GM12878 (cell line): Measurements from ENCODE around the gene PYGM. TPM values are rescaled to one million over a fixed set of nuclear protein-coding genes. Genes with fewer than 3 reads are reported as not detected.
A peak's percentile ranks its signal among the peaks of the same experiment; 100 is the strongest.

Source experiments
- EGR1 ChIP-seq, 2 experiments: IDR thresholded peaks; 1 replicate in 1 of 2; 2 replicates in 1 of 2; pipeline ENCODE4 v1.6.1; 2011 to 2012; ENCODE audit warnings: low read depth in 2 of 2, low read length in 2 of 2, borderline replicate concordance in 1 of 2, mild to moderate bottlenecking in 1 of 2, moderate library complexity in 1 of 2
- FOXK2 ChIP-seq: fragments of 450-650 bp; IDR thresholded peaks from 2 replicates; pipeline ENCODE4 v1.6.1; 2017; ENCODE audit warnings: mild to moderate bottlenecking, moderate library complexity
- GABPA ChIP-seq: IDR thresholded peaks from 2 replicates; pipeline ENCODE4 v1.6.1; 2014; ENCODE audit warnings: antibody characterized with exemption, low read depth, mild to moderate bottlenecking, inconsistent platforms
- HCFC1 ChIP-seq: fragments of 150-350 bp; IDR thresholded peaks from 2 replicates; pipeline ENCODE4 v1.6.1; 2014; ENCODE audit warnings: low read length
- HDGF ChIP-seq: fragments of 450-650 bp; IDR thresholded peaks from 2 replicates; pipeline ENCODE4 v1.6.1; 2016; ENCODE audit warnings: antibody characterized with exemption
- IKZF1 ChIP-seq: fragments of 450-650 bp; conservative IDR thresholded peaks from 2 replicates; pipeline ENCODE4 v1.6.1; 2017; ENCODE audit warnings: antibody characterized with exemption, mild to moderate bottlenecking
- KAT2A ChIP-seq: conservative IDR thresholded peaks from 2 replicates; pipeline ENCODE4 v1.6.1; 2011; ENCODE audit warnings: low read depth, low read length; ENCODE audit not compliant: control insufficient read depth
- LARP7 ChIP-seq: fragments of 450-650 bp; IDR thresholded peaks from 2 replicates; pipeline ENCODE4 v1.6.1; 2017; ENCODE audit warnings: mild to moderate bottlenecking
- NBN ChIP-seq: fragments of 450-650 bp; IDR thresholded peaks from 2 replicates; pipeline ENCODE4 v1.6.1; 2016
- SMAD1 ChIP-seq: fragments of 450-650 bp; IDR thresholded peaks from 2 replicates; pipeline ENCODE4 v1.6.1; 2018; ENCODE audit warnings: mild to moderate bottlenecking, low read depth; ENCODE audit not compliant: partially characterized antibody
- SPI1 ChIP-seq: IDR thresholded peaks from 2 replicates; pipeline ENCODE4 v1.6.1; 2011; ENCODE audit warnings: low read depth, mild to moderate bottlenecking, low read length, moderate library complexity, borderline replicate concordance; ENCODE audit not compliant: insufficient read depth
- STAT1 ChIP-seq: fragments of 450-650 bp; conservative IDR thresholded peaks from 2 replicates; pipeline ENCODE4 v1.6.1; 2014; ENCODE audit warnings: antibody characterized with exemption, mild to moderate bottlenecking
- TCF3 ChIP-seq: IDR thresholded peaks from 2 replicates; pipeline ENCODE4 v1.6.1; 2012; ENCODE audit warnings: low read depth, mild to moderate bottlenecking, low read length, borderline replicate concordance; ENCODE audit not compliant: insufficient read depth
- polyA plus RNA-seq, 11 experiments: library from polyadenylated mRNA; depleted of rRNA in 4 of 11; unstranded in 6 of 11; stranded (reverse) in 5 of 11; fragments of >200 nt; fragmentation: Nextera tagmentation in 4 of 11; fragmentation: Illumina TruSeq in 1 of 11; extraction: Ambion mirVana in 4 of 11; extraction: Trizol in 1 of 11; gene quantifications; 1 replicate in 1 of 11; 2 replicates in 10 of 11; pipeline versions ENCODE4 v1.2.1 to v1.2.3, GENCODE V29; 2011 to 2016; ENCODE audit warnings: inconsistent platforms in 2 of 11, missing spikeins in 2 of 11, low read depth in 1 of 11
- total RNA-seq, 4 experiments: library from RNA; depleted of rRNA in 3 of 4; stranded (reverse); fragments of >200 nt in 3 of 4; fragmentation: Illumina TruSeq in 1 of 4; extraction: Trizol in 1 of 4; gene quantifications; 2 replicates each; pipeline versions ENCODE4 v1.2.1 to v1.2.3, GENCODE V29; 2013 to 2021
- TF ChIP-seq, protein P1 (sequence below): fragments of 450-650 bp; IDR thresholded peaks from 2 replicates; pipeline ENCODE4 v1.6.1; 2017; ENCODE audit warnings: borderline replicate concordance
- TF ChIP-seq, protein P2 (sequence below): fragments of 450-650 bp; IDR thresholded peaks from 2 replicates; pipeline ENCODE4 v1.6.1; 2014; ENCODE audit warnings: mild to moderate bottlenecking
- TF ChIP-seq, protein P3 (sequence below): fragments of 450-650 bp; IDR thresholded peaks from 2 replicates; pipeline ENCODE4 v1.6.1; 2018; ENCODE audit warnings: mild to moderate bottlenecking, low read depth, moderate library complexity; ENCODE audit not compliant: partially characterized antibody
- TF ChIP-seq, protein P4 (sequence below): IDR thresholded peaks from 2 replicates; pipeline ENCODE4 v1.6.1; 2012; ENCODE audit warnings: low read depth, low read length, improper control_type of control experiment
- TF ChIP-seq, protein P5 (sequence below): fragments of 450-650 bp; IDR thresholded peaks from 2 replicates; pipeline ENCODE4 v1.6.1; 2016; ENCODE audit warnings: mild to moderate bottlenecking
- TF ChIP-seq, protein P6 (sequence below), 3 experiments: IDR thresholded peaks in 2 of 3; conservative IDR thresholded peaks in 1 of 3; 2 replicates each; pipeline ENCODE4 v1.5.1; 2011; ENCODE audit warnings: low read depth in 3 of 3, low read length in 3 of 3, mild to moderate bottlenecking in 3 of 3, control low read depth in 2 of 3, moderate library complexity in 2 of 3, inconsistent platforms in 1 of 3, mixed read lengths in 1 of 3; ENCODE audit not compliant: control insufficient read depth in 2 of 3, insufficient read depth in 1 of 3; ENCODE audit errors: extremely low read depth in 1 of 3

Gene PYGM
- total and polyA plus RNA-seq, 10 of the 15 experiments (the other 5 are each of a cell fraction or from before 2014, with no cell fraction given): 0.04 to 3.7 (median 0.27) TPM; not detected in 1

DNA sequence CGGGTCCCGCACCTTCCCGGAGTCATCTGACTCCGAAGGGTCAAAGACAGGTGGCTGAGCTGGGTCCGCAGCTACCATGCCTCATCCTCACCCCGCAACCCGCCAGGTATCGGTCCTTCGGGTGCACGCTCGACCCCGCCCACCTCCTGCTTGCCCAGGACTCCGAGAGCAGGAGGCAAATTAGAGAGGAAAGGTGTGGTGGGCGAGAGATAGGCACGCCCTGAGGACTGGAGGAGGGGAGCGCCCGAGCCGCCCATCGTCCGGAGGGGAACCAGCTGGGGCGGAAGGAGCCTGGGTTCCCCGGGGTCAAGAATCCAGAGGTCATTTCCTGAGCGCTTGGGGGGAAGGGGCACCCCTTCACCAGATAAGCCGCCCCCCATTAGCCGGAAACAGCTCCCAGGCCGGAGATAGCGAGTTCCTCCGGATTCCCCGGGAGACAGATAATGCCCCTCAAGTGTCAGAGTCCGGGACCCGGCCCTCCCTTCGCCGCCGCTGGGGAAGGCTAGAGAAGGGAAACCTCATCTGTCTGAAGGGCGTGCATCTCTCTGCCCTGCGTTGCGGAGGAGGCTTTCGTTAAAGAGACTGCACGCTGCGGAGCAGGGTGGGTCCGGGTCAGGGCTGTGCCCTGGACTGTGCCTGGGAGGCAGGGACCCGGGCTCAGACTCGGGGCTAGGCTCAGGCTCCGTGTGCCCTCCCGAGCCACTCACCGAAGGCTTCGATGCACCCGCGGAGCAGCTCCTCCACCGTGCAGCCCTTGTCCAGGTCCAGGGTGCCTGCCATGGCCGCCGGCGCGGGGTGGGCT is 17.5 kb downstream of the PYGM start (continued):
- TF ChIP-seq KAT2A: no peak
- no peak for TF ChIP-seq FOXK2
- TF ChIP-seq, protein P1, sequence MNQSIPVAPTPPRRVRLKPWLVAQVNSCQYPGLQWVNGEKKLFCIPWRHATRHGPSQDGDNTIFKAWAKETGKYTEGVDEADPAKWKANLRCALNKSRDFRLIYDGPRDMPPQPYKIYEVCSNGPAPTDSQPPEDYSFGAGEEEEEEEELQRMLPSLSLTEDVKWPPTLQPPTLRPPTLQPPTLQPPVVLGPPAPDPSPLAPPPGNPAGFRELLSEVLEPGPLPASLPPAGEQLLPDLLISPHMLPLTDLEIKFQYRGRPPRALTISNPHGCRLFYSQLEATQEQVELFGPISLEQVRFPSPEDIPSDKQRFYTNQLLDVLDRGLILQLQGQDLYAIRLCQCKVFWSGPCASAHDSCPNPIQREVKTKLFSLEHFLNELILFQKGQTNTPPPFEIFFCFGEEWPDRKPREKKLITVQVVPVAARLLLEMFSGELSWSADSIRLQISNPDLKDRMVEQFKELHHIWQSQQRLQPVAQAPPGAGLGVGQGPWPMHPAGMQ: no peak
- TF ChIP-seq STAT1: no peak
- TF ChIP-seq, protein P2, sequence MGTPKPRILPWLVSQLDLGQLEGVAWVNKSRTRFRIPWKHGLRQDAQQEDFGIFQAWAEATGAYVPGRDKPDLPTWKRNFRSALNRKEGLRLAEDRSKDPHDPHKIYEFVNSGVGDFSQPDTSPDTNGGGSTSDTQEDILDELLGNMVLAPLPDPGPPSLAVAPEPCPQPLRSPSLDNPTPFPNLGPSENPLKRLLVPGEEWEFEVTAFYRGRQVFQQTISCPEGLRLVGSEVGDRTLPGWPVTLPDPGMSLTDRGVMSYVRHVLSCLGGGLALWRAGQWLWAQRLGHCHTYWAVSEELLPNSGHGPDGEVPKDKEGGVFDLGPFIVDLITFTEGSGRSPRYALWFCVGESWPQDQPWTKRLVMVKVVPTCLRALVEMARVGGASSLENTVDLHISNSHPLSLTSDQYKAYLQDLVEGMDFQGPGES: no peak
- TF ChIP-seq, protein P3, sequence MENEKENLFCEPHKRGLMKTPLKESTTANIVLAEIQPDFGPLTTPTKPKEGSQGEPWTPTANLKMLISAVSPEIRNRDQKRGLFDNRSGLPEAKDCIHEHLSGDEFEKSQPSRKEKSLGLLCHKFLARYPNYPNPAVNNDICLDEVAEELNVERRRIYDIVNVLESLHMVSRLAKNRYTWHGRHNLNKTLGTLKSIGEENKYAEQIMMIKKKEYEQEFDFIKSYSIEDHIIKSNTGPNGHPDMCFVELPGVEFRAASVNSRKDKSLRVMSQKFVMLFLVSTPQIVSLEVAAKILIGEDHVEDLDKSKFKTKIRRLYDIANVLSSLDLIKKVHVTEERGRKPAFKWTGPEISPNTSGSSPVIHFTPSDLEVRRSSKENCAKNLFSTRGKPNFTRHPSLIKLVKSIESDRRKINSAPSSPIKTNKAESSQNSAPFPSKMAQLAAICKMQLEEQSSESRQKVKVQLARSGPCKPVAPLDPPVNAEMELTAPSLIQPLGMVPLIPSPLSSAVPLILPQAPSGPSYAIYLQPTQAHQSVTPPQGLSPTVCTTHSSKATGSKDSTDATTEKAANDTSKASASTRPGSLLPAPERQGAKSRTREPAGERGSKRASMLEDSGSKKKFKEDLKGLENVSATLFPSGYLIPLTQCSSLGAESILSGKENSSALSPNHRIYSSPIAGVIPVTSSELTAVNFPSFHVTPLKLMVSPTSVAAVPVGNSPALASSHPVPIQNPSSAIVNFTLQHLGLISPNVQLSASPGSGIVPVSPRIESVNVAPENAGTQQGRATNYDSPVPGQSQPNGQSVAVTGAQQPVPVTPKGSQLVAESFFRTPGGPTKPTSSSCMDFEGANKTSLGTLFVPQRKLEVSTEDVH: no peak
- TF ChIP-seq, protein P4, sequence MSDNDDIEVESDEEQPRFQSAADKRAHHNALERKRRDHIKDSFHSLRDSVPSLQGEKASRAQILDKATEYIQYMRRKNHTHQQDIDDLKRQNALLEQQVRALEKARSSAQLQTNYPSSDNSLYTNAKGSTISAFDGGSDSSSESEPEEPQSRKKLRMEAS: no peak
- no peak for TF ChIP-seq SMAD1
- no peak for TF ChIP-seq TCF3
- TF ChIP-seq, protein P5, sequence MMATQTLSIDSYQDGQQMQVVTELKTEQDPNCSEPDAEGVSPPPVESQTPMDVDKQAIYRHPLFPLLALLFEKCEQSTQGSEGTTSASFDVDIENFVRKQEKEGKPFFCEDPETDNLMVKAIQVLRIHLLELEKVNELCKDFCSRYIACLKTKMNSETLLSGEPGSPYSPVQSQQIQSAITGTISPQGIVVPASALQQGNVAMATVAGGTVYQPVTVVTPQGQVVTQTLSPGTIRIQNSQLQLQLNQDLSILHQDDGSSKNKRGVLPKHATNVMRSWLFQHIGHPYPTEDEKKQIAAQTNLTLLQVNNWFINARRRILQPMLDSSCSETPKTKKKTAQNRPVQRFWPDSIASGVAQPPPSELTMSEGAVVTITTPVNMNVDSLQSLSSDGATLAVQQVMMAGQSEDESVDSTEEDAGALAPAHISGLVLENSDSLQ: no peak
- TF ChIP-seq IKZF1: peak; percentile 39
- TF ChIP-seq LARP7: 0 out of 2 replicates have a peak, but pooled peaks have one; percentile 81
- TF ChIP-seq HDGF: no peak
- TF ChIP-seq GABPA: no peak
- TF ChIP-seq, protein P6, sequence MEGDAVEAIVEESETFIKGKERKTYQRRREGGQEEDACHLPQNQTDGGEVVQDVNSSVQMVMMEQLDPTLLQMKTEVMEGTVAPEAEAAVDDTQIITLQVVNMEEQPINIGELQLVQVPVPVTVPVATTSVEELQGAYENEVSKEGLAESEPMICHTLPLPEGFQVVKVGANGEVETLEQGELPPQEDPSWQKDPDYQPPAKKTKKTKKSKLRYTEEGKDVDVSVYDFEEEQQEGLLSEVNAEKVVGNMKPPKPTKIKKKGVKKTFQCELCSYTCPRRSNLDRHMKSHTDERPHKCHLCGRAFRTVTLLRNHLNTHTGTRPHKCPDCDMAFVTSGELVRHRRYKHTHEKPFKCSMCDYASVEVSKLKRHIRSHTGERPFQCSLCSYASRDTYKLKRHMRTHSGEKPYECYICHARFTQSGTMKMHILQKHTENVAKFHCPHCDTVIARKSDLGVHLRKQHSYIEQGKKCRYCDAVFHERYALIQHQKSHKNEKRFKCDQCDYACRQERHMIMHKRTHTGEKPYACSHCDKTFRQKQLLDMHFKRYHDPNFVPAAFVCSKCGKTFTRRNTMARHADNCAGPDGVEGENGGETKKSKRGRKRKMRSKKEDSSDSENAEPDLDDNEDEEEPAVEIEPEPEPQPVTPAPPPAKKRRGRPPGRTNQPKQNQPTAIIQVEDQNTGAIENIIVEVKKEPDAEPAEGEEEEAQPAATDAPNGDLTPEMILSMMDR (IDR thresholded peaks at IDR 0.05 in 2 of 3, conservative IDR thresholded peaks at IDR 0.05 in 1 of 3; ENCODE audit: control insufficient read depth in 2 of 3, extremely low read depth in 1 of 3, insufficient read depth in 1 of 3, low read depth in 3 of 3, low read length in 3 of 3): no peak
- no peak for TF ChIP-seq EGR1 (IDR thresholded peaks at IDR 0.05; ENCODE audit: borderline replicate concordance in 1 of 2, low read depth in 2 of 2, low read length in 2 of 2)
- no peak for TF ChIP-seq SPI1
- no peak for TF ChIP-seq NBN
- TF ChIP-seq HCFC1: no peak
